ENCODE results near the gene CMTM8.
A peak's percentile ranks its signal among the peaks of the same experiment; 100 is the strongest.

CMTM8 gene

GRCh38 chr3:32355751-32356291 is 117.3 kb downstream of the CMTM8 start:
- H2BK5ac ChIP-seq (ENCODE audit: low read length), result no peak overlapping the region
- no peak overlapping the region for H4K91ac ChIP-seq (ENCODE audit: low read depth, low read length, poor library complexity)
- no peak overlapping the region for H3K4ac ChIP-seq (ENCODE audit: low read length)
- H3K14ac ChIP-seq (ENCODE audit: low read length), result no peak overlapping the region
- H2BK15ac ChIP-seq (ENCODE audit: low read length), result no peak overlapping the region
- H2AFZ ChIP-seq (ENCODE audit: low read length), result no peak overlapping the region
- no peak overlapping the region for H2BK12ac ChIP-seq (ENCODE audit: low read length)
- no peak overlapping the region for H3K9ac ChIP-seq (ENCODE audit: low read depth, low read length, poor library complexity)
- no peaks in the 10 kb centered on the region for H3K9me3 ChIP-seq (replicated peaks in 1 of 2; ENCODE audit: control insufficient read depth in 2 of 2, insufficient read depth in 1 of 2, low read depth in 1 of 2, low read length in 2 of 2)
- H3K18ac ChIP-seq (ENCODE audit: low read length), result peak overlapping the region; percentile 67
- H3K27me3 ChIP-seq (ENCODE audit: control insufficient read depth in 3 of 3, insufficient read depth in 3 of 3, low read depth in 1 of 3, low read length in 3 of 3), result no peaks in the 10 kb centered on the region
- no peaks in the 10 kb centered on the region for H3K79me1 ChIP-seq (ENCODE audit: low read depth, low read length)
- no peak overlapping the region for H3K23ac ChIP-seq (ENCODE audit: low read depth, low read length, poor library complexity)
- no peak overlapping the region for H3K27ac ChIP-seq (replicated peaks; ENCODE audit: low read length)
- H4K8ac ChIP-seq (ENCODE audit: low read depth, low read length), result no peak overlapping the region
- no peak overlapping the region for H3K4me3 ChIP-seq (ENCODE audit: low read length in 2 of 2)
- peaks cover 10 to 14% of the 10 kb centered on the region in 2 donors for H3K4me1 ChIP-seq (ENCODE audit: control insufficient read depth in 2 of 2, insufficient read depth in 1 of 2, low read depth in 1 of 2, low read length in 2 of 2)
- H2AK5ac ChIP-seq (ENCODE audit: low read depth, low read length), result no peak overlapping the region
- no CpG with 5 or more reads among the region's 8 CpGs for WGBS, 2 donors (ENCODE audit: extremely low coverage in 2 of 2, insufficient read length in 2 of 2, insufficient replicate concordance in 1 of 2)
- peaks cover 0 to 1% of the 10 kb centered on the region in 2 donors for H3K36me3 ChIP-seq (replicated peaks in 1 of 2; ENCODE audit: control insufficient read depth in 2 of 2, insufficient read depth in 2 of 2, low read length in 2 of 2)
- H2BK120ac ChIP-seq (ENCODE audit: low read depth, low read length), result no peak overlapping the region
- DNase-seq (ENCODE audit: low spot score), result no peak
- H3K4me2 ChIP-seq (ENCODE audit: insufficient read depth, low read length, poor library complexity, severe bottlenecking), result no peak overlapping the region

- Histone ChIP-seq H3K4me1 (ENCODE audit: control insufficient read depth in 2 of 2, insufficient read depth in 1 of 2, low read depth in 1 of 2, low read length in 2 of 2) (peaks cover 3 to 9% of the 10 kb centered on the region in 2 donors), H3K9ac (ENCODE audit: low read depth, low read length, poor library complexity) (no peak overlapping the region), H3K79me1 (ENCODE audit: low read depth, low read length) (no peaks in the 10 kb centered on the region), H3K27me3 (ENCODE audit: control insufficient read depth in 3 of 3, insufficient read depth in 3 of 3, low read depth in 1 of 3, low read length in 3 of 3) (no peaks in the 10 kb centered on the region), H2BK15ac (ENCODE audit: low read length) (no peak overlapping the region), H2BK12ac (ENCODE audit: low read length) (no peak overlapping the region), H2AK5ac (ENCODE audit: low read depth, low read length) (no peak overlapping the region), H4K91ac (ENCODE audit: low read depth, low read length, poor library complexity) (no peak overlapping the region), H3K14ac (ENCODE audit: low read length) (no peak overlapping the region), H4K8ac (ENCODE audit: low read depth, low read length) (no peak overlapping the region), H3K4ac (ENCODE audit: low read length) (no peak overlapping the region), H3K9me3 (replicated peaks in 1 of 2; ENCODE audit: control insufficient read depth in 2 of 2, insufficient read depth in 1 of 2, low read depth in 1 of 2, low read length in 2 of 2) (no peaks in the 10 kb centered on the region), H3K4me3 (ENCODE audit: low read length in 2 of 2) (no peak overlapping the region), H2BK5ac (ENCODE audit: low read length) (no peak overlapping the region), H3K18ac (ENCODE audit: low read length) (no peak overlapping the region), H3K4me2 (ENCODE audit: insufficient read depth, low read length, poor library complexity, severe bottlenecking) (no peak overlapping the region), H2BK120ac (ENCODE audit: low read depth, low read length) (no peak overlapping the region), H3K27ac (replicated peaks; ENCODE audit: low read length) (no peak overlapping the region), H3K23ac (ENCODE audit: low read depth, low read length, poor library complexity) (no peak overlapping the region), H2AFZ (ENCODE audit: low read length) (peak overlapping the region; percentile 2), H3K36me3 (replicated peaks in 1 of 2; ENCODE audit: control insufficient read depth in 2 of 2, insufficient read depth in 2 of 2, low read length in 2 of 2) (peaks cover 0 to 3% of the 10 kb centered on the region in 2 donors)
- no CpG with 5 or more reads among the region's 5 CpGs for WGBS, 2 donors (ENCODE audit: extremely low coverage in 2 of 2, insufficient read length in 2 of 2, insufficient replicate concordance in 1 of 2)
- DNase-seq (ENCODE audit: low spot score), result no peak
These were observed 121.4 kb downstream of the CMTM8 start for GRCh38 chr3:32359766-32360492.

- H2BK5ac ChIP-seq (ENCODE audit: low read length), result no peak overlapping the region
- no peak overlapping the region for H3K9ac ChIP-seq (ENCODE audit: low read depth, low read length, poor library complexity)
- no peak overlapping the region for H3K4me3 ChIP-seq (ENCODE audit: low read length in 2 of 2)
- peaks cover 3 to 4% of the 10 kb centered on the region in 2 donors for H3K4me1 ChIP-seq (ENCODE audit: control insufficient read depth in 2 of 2, insufficient read depth in 1 of 2, low read depth in 1 of 2, low read length in 2 of 2)
- H3K23ac ChIP-seq (ENCODE audit: low read depth, low read length, poor library complexity), result no peak overlapping the region
- no peak overlapping the region for H2AK5ac ChIP-seq (ENCODE audit: low read depth, low read length)
- no peaks in the 10 kb centered on the region for H3K9me3 ChIP-seq (replicated peaks in 1 of 2; ENCODE audit: control insufficient read depth in 2 of 2, insufficient read depth in 1 of 2, low read depth in 1 of 2, low read length in 2 of 2)
- no peak overlapping the region for H3K14ac ChIP-seq (ENCODE audit: low read length)
- H3K27me3 ChIP-seq (ENCODE audit: control insufficient read depth in 3 of 3, insufficient read depth in 3 of 3, low read depth in 1 of 3, low read length in 3 of 3), result no peaks in the 10 kb centered on the region
- H2AFZ ChIP-seq (ENCODE audit: low read length), result peak overlapping the region; percentile 2
- no peaks in the 10 kb centered on the region for H3K79me1 ChIP-seq (ENCODE audit: low read depth, low read length)
- peaks cover 0 to 3% of the 10 kb centered on the region in 2 donors for H3K36me3 ChIP-seq (replicated peaks in 1 of 2; ENCODE audit: control insufficient read depth in 2 of 2, insufficient read depth in 2 of 2, low read length in 2 of 2)
- no peak overlapping the region for H4K8ac ChIP-seq (ENCODE audit: low read depth, low read length)
- H3K27ac ChIP-seq (replicated peaks; ENCODE audit: low read length), result no peak overlapping the region
- no peak overlapping the region for H3K4ac ChIP-seq (ENCODE audit: low read length)
- H3K4me2 ChIP-seq (ENCODE audit: insufficient read depth, low read length, poor library complexity, severe bottlenecking), result no peak overlapping the region
- no peak overlapping the region for H2BK15ac ChIP-seq (ENCODE audit: low read length)
- H4K91ac ChIP-seq (ENCODE audit: low read depth, low read length, poor library complexity), result no peak overlapping the region
- no peak overlapping the region for H2BK12ac ChIP-seq (ENCODE audit: low read length)
- no peak overlapping the region for H3K18ac ChIP-seq (ENCODE audit: low read length)
- H2BK120ac ChIP-seq (ENCODE audit: low read depth, low read length), result no peak overlapping the region
- no peak for DNase-seq (ENCODE audit: low spot score)
- no CpG with 5 or more reads among the region's 4 CpGs for WGBS, 2 donors (ENCODE audit: extremely low coverage in 2 of 2, insufficient read length in 2 of 2, insufficient replicate concordance in 1 of 2)
These were observed 122.0 kb downstream of the CMTM8 start for GRCh38 chr3:32360493-32360827.

DNA sequence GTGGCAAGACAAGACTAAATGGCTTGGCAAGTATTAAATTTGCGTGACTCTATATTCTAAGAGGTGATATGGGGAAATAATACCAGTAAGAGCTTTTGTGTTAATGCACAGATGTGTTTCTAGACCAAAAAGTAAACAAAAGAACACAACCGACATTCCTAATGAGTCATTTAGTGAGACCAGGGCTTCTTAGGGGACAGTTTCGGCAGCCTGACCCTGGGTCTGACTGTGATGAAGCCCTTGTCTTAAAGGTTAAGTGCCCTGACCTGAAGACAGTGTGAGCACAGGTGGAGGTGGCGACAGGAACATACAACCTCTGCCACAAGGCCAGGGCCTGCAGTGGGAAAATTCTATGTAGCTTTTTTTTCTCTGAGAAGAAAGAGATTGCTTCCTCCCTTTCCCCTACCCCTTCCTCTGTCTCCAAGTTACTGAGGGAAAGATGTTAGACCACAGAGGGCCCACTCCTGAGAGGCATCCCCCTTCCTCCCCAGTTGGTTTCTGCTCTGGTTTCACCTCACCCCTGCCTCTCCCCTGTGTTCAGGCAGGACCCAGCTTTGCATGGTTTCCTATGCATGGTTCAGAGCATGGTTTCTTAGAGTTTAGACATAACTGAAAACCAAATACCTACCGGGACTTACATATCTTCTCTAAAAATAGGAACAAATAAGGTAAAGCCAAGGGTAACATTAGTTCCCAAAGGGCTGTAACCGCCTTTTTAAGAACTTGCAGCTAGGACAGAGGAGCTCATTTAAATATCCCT is 128.3 kb downstream of the CMTM8 start:
- H3K4me1 ChIP-seq (ENCODE audit: control insufficient read depth in 2 of 2, insufficient read depth in 1 of 2, low read depth in 1 of 2, low read length in 2 of 2), result peaks cover 7 to 12% of the 10 kb centered on the region in 2 donors
- no peak for DNase-seq (ENCODE audit: low spot score)
- no peak overlapping the region for H2BK15ac ChIP-seq (ENCODE audit: low read length)
- H4K91ac ChIP-seq (ENCODE audit: low read depth, low read length, poor library complexity), result no peak overlapping the region
- no peak overlapping the region for H2AK5ac ChIP-seq (ENCODE audit: low read depth, low read length)
- WGBS, 2 donors (ENCODE audit: extremely low coverage in 2 of 2, insufficient read length in 2 of 2, insufficient replicate concordance in 1 of 2), result no CpG with 5 or more reads among the region's 6 CpGs
- H3K9ac ChIP-seq (ENCODE audit: low read depth, low read length, poor library complexity), result no peak overlapping the region
- no peak overlapping the region for H3K23ac ChIP-seq (ENCODE audit: low read depth, low read length, poor library complexity)
- no peak overlapping the region for H2BK120ac ChIP-seq (ENCODE audit: low read depth, low read length)
- H3K14ac ChIP-seq (ENCODE audit: low read length), result no peak overlapping the region
- no peak overlapping the region for H4K8ac ChIP-seq (ENCODE audit: low read depth, low read length)
- peak overlapping the region; percentile 43 for H2BK5ac ChIP-seq (ENCODE audit: low read length)
- peak overlapping the region; percentile 48 for H3K18ac ChIP-seq (ENCODE audit: low read length)
- H3K4me2 ChIP-seq (ENCODE audit: insufficient read depth, low read length, poor library complexity, severe bottlenecking), result no peak overlapping the region
- no peaks in the 10 kb centered on the region for H3K79me1 ChIP-seq (ENCODE audit: low read depth, low read length)
- no peak overlapping the region for H3K27ac ChIP-seq (replicated peaks; ENCODE audit: low read length)
- no peaks in the 10 kb centered on the region for H3K27me3 ChIP-seq (ENCODE audit: control insufficient read depth in 3 of 3, insufficient read depth in 3 of 3, low read depth in 1 of 3, low read length in 3 of 3)
- H3K4ac ChIP-seq (ENCODE audit: low read length), result no peak overlapping the region
- H2BK12ac ChIP-seq (ENCODE audit: low read length), result no peak overlapping the region
- H3K4me3 ChIP-seq (ENCODE audit: low read length in 2 of 2), result no peak overlapping the region
- no peaks in the 10 kb centered on the region for H3K9me3 ChIP-seq (replicated peaks in 1 of 2; ENCODE audit: control insufficient read depth in 2 of 2, insufficient read depth in 1 of 2, low read depth in 1 of 2, low read length in 2 of 2)
- no peak overlapping the region for H2AFZ ChIP-seq (ENCODE audit: low read length)
- H3K36me3 ChIP-seq (replicated peaks in 1 of 2; ENCODE audit: control insufficient read depth in 2 of 2, insufficient read depth in 2 of 2, low read length in 2 of 2), result peaks cover 0 to 1% of the 10 kb centered on the region in 2 donors
